Measurements from ENCODE around the gene CSNK1A1L. TPM values are rescaled to one million over a fixed set of nuclear protein-coding genes. Genes with fewer than 3 reads are reported as not detected.
A peak's percentile ranks its signal among the peaks of the same experiment; 100 is the strongest.

The CSNK1A1L gene
- total and polyA plus RNA-seq, 2 of the 13 experiments (the other 11 are each of a cell fraction or from before 2014, with no cell fraction given) = not detected

- TF ChIP-seq ZNF367 (CRISPR knock-in tag; IDR thresholded peaks at IDR 0.05; ENCODE audit: borderline replicate concordance) = no peak
- no peak for TF ChIP-seq ZNF33B (CRISPR knock-in tag; IDR thresholded peaks at IDR 0.05)
- TF ChIP-seq, protein P1, sequence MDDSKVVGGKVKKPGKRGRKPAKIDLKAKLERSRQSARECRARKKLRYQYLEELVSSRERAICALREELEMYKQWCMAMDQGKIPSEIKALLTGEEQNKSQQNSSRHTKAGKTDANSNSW (CRISPR knock-in tag; IDR thresholded peaks at IDR 0.05; ENCODE audit: borderline replicate concordance) = no peak
- 0 out of 2 replicates have a peak, but pooled peaks have one; percentile 13 for TF ChIP-seq ZNF710 (CRISPR knock-in tag; IDR thresholded peaks at IDR 0.05; ENCODE audit: borderline replicate concordance)
- no peak for TF ChIP-seq PAXIP1 (CRISPR knock-in tag; conservative IDR thresholded peaks at IDR 0.05)
- no peak for TF ChIP-seq NCOA5 (CRISPR knock-in tag; IDR thresholded peaks at IDR 0.05)
- no peak for TF ChIP-seq SIN3A (IDR thresholded peaks at IDR 0.05; ENCODE audit: borderline replicate concordance, low read depth, low read length)
- TF ChIP-seq, protein P2, sequence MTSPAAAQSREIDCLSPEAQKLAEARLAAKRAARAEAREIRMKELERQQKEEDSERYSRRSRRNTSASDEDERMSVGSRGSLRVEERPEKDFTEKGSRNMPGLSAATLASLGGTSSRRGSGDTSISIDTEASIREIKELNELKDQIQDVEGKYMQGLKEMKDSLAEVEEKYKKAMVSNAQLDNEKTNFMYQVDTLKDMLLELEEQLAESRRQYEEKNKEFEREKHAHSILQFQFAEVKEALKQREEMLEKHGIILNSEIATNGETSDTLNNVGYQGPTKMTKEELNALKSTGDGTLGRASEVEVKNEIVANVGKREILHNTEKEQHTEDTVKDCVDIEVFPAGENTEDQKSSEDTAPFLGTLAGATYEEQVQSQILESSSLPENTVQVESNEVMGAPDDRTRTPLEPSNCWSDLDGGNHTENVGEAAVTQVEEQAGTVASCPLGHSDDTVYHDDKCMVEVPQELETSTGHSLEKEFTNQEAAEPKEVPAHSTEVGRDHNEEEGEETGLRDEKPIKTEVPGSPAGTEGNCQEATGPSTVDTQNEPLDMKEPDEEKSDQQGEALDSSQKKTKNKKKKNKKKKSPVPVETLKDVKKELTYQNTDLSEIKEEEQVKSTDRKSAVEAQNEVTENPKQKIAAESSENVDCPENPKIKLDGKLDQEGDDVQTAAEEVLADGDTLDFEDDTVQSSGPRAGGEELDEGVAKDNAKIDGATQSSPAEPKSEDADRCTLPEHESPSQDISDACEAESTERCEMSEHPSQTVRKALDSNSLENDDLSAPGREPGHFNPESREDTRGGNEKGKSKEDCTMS (CRISPR knock-in tag; conservative IDR thresholded peaks at IDR 0.05) = no peak
- TF ChIP-seq ZFAT (CRISPR knock-in tag; conservative IDR thresholded peaks at IDR 0.05) = no peak
- TF ChIP-seq, protein P3, sequence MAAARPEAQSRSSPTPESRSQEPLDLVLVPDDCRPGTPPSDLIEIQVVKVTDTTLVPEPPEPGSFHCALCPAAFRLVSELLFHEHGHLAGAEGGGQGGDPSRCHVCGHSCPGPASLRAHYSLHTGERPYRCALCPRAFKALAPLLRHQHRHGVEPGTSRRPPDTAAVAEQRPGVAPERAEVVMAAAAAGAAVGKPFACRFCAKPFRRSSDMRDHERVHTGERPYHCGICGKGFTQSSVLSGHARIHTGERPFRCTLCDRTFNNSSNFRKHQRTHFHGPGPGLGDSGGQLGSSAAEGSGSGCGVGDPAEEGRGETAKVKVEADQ (CRISPR knock-in tag; IDR thresholded peaks at IDR 0.05; ENCODE audit: borderline replicate concordance) = no peak
- no peak for TF ChIP-seq HNRNPK (IDR thresholded peaks at IDR 0.05; ENCODE audit: low read depth, low read length, poor library complexity, severe bottlenecking)
- no peak for TF ChIP-seq MED8 (CRISPR knock-in tag; IDR thresholded peaks at IDR 0.05; ENCODE audit: insufficient replicate concordance)
- TF ChIP-seq AHDC1 (CRISPR knock-in tag; IDR thresholded peaks at IDR 0.05; ENCODE audit: borderline replicate concordance) = no peak
Observed at GRCh38 chr13:37069597-37070103, 35.8 kb downstream of the CSNK1A1L start (continued).
